Fibroblast of peridontal ligament (primary cell): Measurements from ENCODE around the gene SEPTIN1.

Experiments used
- DNase-seq: peaks from one replicate; pipeline ENCODE4 v3.0.0-alpha.2; 2010; ENCODE audit errors: extremely low read depth

Gene SEPTIN1, protein sequence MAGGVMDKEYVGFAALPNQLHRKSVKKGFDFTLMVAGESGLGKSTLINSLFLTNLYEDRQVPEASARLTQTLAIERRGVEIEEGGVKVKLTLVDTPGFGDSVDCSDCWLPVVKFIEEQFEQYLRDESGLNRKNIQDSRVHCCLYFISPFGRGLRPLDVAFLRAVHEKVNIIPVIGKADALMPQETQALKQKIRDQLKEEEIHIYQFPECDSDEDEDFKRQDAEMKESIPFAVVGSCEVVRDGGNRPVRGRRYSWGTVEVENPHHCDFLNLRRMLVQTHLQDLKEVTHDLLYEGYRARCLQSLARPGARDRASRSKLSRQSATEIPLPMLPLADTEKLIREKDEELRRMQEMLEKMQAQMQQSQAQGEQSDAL

DNA sequence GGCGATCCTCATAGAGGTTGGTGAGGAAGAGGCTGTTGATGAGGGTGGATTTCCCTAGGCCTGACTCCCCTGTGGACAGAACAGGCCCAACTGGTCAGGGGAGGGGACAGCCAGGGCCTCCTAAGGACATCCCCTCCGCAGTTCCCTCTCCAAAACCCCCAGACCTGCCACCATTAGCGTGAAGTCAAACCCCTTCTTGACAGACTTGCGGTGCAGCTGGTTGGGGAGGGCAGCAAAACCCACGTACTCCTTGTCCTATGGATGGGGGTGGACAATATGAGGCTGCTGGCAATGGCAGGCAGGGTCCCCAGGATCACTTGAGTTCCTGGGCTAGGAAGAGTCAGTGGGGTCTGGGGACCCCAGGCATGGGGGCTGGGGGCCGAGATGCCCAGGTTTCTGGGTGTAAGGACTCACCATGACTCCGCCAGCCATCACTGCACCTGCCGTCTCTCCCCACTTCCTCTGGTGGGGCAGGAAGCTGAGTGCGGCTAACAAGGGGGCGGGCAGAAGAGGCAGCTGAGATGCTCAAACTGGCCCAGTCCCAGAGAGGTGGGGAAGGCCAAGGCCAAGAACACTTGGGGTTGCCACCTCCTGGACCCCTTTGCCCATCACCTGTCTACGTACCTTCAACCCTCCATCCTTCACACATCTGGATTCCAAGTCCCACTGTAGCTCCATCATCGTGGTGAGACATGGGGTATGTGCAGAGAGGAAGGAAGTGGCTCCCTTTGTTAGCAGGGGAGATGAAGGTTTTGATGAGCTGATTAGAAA lies at the start of gene SEPTIN1:
TSS of gene SEPTIN1 (minus strand) at position 451 of the 771 bp plus-strand sequence. CDS start at position 432, 19 bp downstream.
- no peak for DNase-seq

DNA sequence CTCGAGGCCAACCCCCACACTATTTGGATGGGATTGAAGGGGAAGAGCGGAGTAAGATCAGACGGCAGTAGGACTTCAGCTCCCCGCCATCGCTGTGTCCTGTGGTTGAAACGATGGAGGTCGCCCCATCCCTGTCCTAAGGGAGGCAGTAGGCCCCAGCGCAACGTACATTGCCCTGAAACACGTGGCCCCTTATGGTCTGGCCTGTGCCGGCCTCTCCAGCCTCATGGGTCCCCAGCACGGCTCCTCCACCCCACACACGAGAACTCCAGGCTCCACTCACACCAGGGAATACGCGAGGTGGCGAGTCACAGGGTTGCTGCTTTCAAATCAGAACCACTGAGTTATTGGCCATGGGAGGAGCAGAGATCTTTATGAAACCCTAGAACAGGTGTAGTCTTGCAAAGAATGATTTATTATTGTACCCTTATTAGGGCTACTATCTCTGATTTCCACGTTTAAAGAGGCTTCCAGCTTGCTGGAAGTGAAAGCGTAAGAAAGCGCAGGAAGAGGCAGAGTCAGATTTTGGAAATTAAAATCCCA lies 48.1 kb upstream of the SEPTIN1 start:
- no peak for DNase-seq

DNA sequence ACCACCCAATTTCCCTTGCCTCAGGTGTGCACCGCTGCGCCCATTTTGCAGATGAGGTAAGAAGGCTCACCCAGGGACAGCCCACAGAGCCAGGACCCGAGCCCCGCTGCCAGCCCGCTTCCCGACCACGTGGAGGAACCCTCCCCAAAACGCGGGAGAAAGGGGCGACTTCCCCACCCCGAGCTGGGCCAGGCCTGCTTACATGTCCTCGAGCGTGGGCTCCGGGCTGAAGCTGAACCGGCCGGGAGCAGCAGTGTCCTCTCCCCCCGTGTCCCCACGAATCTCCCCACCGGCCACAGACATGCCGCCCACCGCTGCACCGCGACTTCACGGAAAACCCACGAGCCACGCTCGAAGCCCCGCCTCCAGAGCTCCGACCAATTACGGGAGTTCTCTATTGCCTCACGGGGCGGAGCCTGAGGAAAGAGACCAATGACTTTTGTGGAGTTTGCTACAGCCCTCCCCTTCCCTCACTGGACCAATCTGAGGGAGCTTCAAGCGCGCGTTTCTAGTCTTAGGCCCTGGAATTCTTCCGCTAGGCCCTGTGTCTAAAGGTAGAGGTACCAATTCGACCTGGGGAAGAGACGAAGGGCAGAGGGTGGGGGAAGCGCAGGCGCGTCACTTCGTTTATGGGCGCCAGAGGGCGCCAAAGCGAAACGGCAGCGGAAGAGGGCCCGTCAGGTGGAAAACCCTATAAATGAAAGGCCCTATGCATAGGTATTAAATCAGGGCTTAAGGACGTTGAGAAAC lies 47.5 kb upstream of the SEPTIN1 start, which contains the start of gene DCTPP1:
TSS of gene DCTPP1 (minus strand) at position 353 of the 750 bp plus-strand sequence. CDS start at position 303, 50 bp downstream.
- peak; percentile 96 for DNase-seq

DNA sequence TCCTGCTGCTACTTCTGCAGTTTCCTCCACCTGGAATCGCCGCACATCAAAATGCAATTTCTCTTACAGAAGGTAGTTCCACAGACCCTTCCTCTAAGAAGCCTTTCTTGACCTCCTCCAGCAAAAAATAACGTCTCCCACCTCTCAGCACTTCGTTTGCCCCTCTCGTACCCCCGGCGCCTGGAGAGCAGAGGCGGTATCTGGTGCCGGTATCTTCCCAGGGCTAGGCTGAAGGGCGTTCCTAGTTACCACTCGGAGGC lies 47.0 kb upstream of the SEPTIN1 start:
- no peak for DNase-seq

DNA sequence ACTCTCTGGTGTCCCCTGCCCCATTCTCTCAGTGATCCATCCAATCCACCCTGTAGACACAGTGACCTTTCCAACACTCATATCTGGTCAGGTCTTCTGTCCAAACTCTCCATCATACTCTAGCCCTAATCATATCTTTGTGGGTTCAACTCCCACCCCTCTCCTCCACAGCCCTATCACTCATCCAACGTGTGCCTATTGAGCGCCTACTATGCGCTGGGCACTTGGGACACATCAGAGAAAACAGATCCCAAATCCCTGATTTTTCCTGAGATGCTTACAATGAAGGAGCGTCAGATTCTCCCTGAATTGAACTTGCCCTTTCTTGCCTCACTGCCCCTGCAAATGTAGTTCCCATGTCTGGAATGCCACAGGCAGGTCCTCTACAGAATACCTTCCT lies 45.7 kb upstream of the SEPTIN1 start:
- DNase-seq, result no peak

DNA sequence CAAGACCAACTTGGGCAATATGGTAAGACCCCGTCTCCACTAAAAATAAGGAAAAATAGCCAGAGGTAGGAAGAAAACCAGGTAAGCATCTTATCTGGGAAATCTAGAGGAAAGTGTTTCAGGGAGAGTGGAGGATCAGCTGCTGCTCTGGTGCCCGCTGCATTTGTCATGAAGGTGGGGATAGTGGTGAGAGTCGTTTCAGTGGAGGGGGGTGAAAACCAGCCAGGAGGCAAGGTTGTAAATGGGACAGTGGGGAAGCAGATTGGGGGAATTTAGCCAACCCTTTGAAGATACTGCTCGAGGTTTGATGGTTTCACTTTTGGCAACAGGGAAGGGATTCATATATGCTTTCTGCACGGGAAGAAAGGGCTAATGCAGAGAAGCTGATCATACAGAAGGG lies 38.6 kb upstream of the SEPTIN1 start:
- DNase-seq, result no peak

DNA sequence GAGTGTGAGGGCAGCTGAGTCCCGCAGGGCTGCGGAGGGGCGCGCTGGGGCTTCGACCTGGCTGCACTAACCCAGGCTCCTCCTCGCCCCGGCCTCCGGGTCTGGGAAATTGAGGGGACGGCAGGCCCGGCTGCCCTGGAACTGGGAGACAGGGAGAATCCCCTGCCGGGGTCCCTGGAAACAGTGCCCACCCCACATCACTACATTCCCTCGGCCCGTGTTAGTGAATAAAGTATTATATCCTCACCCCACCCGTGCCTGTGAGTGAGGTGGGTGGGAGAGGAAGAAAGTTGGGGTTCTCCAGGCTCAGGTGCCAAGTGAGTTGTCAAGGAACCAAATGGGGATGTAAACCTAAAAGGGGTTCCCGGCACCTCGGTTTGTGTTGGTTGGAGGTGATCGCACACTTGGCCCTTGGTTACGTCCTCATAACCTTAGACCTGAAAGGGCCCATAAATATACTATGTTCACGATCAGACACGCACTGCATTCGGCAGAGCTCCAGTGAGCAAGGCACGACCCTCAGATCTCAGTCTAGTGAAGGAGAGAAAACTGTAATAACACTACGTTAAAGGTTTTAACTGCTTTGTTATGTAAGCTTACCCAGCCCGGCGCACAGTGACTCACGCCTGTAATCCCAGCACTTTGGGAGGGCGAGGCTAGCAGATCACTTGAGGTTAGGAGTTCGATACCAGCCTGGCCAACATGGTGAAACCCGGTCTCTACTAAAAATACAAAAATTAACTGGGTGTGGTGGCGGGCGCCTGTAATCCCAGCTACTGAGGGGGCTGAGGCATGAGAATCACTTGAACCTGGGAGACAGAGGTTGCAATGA lies 36.2 kb upstream of the SEPTIN1 start:
- no peak for DNase-seq

DNA sequence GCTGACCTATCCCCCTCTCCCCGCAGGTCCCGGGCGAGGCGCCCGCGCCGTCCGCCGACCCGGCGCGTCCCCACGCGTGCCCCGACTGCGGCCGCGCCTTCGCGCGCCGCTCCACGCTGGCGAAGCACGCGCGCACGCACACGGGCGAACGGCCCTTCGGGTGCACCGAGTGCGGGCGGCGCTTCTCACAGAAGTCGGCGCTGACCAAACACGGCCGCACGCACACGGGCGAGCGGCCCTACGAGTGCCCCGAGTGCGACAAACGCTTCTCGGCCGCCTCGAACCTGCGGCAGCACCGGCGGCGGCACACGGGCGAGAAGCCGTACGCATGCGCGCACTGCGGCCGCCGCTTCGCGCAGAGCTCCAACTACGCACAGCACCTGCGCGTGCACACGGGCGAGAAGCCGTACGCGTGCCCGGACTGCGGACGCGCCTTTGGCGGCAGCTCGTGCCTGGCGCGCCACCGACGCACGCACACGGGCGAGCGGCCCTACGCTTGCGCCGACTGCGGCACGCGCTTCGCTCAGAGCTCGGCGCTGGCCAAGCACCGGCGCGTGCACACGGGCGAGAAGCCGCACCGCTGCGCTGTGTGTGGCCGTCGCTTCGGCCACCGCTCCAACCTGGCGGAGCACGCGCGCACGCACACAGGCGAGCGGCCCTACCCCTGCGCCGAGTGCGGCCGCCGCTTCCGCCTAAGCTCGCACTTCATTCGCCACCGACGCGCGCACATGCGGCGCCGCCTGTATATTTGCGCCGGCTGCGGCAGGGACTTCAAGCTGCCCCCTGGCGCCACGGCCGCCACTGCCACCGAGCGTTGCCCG lies 35.4 kb upstream of the SEPTIN1 start:
- DNase-seq, result peak; percentile 78

DNA sequence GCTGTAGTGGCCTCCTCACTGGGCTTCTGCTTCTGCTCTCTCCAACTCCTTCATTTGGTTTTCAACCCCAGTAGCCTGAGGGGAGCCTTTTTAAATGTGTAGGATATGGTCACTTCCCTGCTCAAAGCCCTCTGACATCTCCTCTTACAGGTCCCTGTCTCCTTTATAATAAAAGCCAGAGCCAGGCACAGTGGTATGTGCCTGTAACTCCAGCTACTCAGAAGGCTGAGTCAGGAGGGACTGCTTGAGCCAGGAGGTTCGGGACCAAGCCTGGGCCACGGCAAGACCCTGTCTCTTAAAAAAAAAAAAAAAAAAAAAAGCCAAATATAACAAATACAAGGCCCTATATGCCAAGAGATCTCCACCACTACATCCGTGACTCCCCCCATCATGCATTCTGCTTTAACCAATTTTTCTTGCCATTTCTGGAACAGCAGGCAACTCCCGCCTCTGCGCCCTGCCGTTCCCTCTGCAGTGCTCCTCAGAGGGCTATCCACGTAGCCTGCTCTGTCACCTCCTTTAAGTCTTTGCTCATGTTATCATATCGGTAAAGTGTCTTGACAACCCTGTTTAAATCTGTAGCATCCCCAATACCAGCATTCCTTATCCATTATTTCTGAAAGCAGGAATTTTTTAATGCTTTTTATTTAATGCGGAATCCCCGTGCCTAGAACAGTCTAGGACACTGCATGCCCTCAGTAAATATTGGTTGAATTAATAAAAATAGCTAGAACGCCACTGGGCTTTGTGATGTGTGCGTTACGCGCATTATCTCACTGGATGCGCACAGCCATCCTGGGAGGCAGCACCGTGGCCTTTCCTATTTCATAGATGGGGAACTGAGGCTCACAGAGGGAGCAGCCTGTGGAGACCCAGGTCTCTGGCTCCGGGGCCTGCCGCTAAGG lies 34.5 kb upstream of the SEPTIN1 start:
- no peak for DNase-seq

DNA sequence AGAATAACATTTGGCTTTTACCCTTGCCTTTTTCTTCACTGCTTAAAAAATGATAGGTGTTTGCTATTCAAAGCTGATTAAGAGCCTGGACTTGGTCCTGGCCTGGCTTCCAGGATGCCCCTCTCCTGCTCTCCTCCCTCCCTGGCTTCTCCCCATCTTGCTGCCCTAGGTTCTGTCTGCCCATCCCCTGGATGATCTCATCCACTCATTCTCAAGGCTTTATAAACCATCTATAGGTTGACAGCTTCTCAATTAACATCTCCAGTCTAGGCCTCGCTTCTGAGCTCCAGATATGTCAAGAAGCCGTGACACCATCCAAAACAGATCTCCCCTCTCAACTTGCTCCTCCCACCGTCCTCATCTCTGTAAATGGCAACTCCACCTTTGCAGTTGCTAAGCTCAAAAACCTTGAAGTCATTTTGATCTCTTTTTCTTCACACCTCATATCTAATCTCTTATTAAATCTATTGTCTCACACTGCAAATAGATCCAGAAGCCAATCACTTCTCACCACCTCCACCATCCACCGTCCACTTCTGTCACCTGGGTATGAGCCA lies 33.8 kb upstream of the SEPTIN1 start:
- DNase-seq, result no peak

DNA sequence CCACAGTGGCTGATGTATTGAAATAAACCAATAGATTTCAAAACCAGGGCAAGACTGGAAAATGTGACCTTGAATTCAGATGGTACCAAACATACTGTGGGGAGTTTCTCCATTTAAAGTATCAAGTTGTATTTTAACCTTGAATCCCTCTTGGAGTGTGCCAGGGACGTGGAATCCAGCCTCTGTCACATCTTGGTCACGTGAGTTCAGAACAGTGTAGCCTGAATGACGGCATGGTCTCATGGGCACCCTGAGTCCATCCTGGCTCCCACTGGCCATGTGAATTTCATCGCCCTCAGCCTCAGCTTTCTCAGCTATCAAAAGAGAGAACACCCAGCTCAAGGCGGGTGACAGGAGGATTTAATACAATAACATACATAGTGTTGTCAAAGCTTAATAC lies 31.8 kb upstream of the SEPTIN1 start:
- DNase-seq, result no peak

DNA sequence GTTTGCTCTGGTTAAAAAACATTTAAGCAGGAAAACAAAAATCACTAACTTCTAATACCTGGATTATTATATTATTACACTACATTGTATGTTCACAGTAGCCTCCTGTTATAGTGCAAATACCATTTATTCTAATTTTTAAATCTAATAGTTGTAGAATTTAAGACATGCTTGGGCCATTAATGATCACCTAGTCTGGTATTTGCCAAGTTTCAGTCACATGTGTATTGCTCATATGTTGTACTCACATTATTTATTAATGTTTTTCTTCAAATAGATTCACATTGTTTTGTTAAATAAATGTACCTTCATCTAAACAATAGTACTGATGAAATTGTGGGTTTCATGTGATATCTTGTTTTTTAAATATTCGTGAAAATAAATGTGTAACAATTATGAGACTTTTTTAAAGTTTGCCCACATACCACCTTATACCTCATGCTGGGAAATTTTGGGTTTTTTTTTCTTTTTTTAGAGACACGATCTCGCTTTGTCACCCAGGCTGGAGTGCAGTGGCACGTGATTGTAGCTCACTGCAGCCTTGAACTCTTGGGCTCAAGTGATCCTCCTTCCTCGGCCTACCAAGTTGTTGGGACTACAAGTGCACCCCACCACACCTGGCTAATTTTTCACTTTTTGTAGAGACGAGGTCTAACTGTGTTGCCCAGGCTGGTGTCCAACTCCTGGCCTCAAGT lies 30.9 kb upstream of the SEPTIN1 start:
- no peak for DNase-seq

DNA sequence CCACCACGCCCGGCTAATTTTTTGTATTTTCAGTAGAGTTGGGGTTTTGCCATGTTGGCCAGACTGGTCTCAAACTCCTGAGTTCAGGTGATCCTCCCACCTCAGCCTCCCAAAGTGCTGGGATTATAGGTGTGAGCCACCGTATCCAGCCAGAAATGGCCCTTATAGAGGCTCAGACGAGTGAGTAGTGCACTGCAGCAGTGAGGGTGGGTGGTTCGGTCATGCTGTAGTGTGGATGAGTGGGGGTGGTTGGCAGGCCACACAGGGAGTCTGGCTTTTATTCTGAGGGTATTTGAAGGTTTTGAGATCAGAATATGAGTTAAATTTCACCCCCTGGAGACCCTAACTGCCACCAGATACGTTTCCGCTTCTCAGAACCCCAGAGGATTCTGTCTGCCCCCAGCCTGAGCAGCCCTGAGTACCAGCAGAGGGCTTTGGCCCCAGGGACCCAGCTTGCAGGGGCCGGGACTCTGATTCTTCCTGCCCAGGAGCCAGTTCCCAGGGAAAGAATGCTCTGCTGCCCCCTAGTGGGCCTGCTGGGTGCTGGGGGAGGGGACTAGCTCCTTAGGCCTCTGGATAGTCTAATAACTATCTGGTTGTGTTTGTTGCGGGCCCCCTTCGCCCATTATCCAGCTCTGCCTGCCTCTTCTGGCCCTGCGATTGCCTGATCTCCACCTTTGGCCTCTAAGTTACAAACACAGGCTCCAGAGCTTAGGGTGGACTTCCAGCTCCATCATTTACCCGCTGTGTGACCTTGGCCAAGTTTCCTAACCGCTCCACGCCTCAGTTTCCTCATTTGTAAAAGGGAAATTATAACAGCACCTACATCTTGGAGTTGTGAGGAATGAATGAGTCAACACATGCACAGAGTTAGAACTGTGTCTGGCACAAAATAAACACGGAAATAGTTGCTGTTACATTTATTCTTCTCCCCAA lies 27.0 kb upstream of the SEPTIN1 start:
- DNase-seq, result peak; percentile 84

DNA sequence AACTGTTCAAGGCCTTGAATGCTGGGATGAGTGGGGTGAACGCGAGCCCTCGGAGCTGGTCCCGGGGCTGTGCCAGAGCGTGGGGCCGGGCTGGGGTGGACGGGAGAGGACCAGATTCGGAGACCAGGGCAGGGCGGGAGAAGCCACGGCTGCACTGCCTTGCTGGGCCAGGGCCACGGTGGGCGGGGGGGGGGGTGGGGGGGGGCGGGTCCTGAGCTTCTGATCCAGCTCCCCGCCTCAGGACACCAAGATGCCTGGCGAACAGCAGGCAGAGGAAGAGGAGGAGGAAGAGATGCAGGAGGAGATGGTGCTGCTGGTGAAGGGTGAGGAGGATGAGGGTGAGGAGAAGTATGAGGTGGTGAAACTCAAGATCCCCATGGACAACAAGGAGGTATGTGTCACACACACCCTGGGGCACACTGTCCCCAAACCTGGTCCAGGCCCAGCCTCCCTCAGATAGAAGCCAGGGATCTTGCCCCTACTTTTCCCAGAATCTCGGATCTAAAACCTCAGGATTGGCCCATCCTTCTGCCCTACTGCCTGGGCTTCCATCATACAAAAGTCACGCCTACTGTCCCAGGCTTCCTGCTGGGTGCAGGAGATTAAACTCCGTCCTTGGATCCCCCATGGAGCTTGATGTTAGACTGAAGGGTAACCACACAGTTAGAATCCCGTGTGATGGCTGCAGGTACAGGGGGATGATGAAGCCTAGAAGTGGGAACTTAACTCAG lies 25.6 kb upstream of the SEPTIN1 start:
- no peak for DNase-seq

DNA sequence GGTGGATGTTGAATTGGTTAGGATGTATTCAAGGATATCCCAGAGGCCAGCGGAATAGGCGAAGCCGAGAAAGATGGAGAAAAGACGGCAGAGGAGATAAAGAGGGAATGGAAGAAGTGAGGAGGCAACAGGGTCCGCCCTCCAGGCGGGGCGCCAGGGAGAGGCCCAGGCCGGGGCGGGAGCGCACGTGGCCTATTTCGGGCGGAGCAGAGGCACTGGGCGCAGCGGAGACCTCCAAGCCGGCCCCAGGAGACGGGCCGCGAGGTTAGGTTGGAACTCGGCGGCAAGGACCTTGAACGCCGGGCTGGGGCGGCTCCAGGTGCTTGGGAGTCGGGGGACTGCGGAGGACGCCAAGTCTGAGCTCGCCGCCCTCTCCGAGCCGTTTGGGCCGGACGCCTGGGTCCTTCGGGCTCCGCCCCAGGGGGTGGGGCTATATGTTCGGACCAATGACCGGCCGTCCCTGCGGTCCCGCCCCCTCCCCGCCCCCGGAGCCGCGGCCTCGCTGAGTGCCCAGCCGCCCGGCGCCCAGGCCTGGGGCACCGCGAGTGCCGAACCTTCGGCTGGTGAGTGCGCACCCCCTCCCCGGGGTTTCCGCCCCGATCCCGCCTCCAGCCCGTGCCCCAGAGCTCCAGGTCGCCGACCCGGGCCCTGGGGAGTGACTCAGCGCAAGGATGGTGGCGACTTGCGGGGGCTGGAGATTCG lies 24.9 kb upstream of the SEPTIN1 start, which contains the start of gene ZNF771:
TSS of gene ZNF771 (plus strand) at position 505 of the 702 bp plus-strand sequence. CDS start 448 bp downstream, outside the sequence.
- peak; percentile 81 for DNase-seq

DNA sequence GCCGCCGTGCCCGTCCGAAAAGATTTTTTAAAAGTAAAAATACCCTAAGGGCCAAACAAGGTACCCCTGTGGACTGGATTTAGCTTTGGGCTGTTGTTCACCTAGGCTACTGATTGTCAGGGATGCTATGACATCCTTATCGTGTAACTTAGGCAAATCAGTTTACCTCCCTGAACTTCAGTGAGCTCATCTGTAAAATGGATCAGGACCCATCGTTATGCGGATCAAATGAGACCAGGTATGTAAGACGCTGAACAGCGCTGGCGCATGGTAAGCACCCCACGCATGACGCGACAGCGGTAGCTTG lies 24.4 kb upstream of the SEPTIN1 start:
- no peak for DNase-seq
